ENCODE measurements around the gene CANT1. TPM values are rescaled to one million over a fixed set of nuclear protein-coding genes. Genes with fewer than 3 reads are reported as not detected.

Gene CANT1
- total RNA-seq, 1 experiment from 2014 or later: 97.1 TPM

GRCh38 chr17:79054200-79054960, 44.8 kb upstream of the CANT1 start:
- TF ChIP-seq POLR2A (IDR thresholded peaks at IDR 0.05; ENCODE audit: borderline replicate concordance, extremely low read depth, insufficient read depth, insufficient read length) (no peak), RAD21 (IDR thresholded peaks at IDR 0.05; ENCODE audit: low read depth) (no peak), CBX3 (IDR thresholded peaks at IDR 0.05; ENCODE audit: low read depth) (peak; percentile 57; the same call in 1 of the 2 replicates), ZBTB33 (IDR thresholded peaks at IDR 0.05; ENCODE audit: extremely low read depth, insufficient replicate concordance, low read length) (no peak)
- ChIA-PET RAD21 (ENCODE audit: low non-redundant PET in 1 of 2, low total read pairs in 2 of 2, uncharacterized antibody in 2 of 2, unreplicated experiment in 2 of 2) (no interaction called here), CTCF (interaction anchor here (1.7 kb wide), 1 partner anchor 11 kb away, joined by 4 read pairs; no protein-coding TSS in a partner anchor), POLR2A (no interaction called here)
- Histone ChIP-seq H3K9me3 (ENCODE audit: control insufficient read depth in 1 of 2, insufficient read depth in 1 of 2, low read depth in 1 of 2, low read length in 2 of 2) (0 out of 4 replicates have a peak, but pooled peaks cover 0 to 3% of the 10 kb centered on the region in 2 experiments), H3K4me1 (ENCODE audit: control insufficient read depth in 1 of 2, insufficient read depth in 2 of 2, low read length in 2 of 2) (no peaks in the 10 kb centered on the region), H3K79me2 (ENCODE audit: insufficient read depth, low read length) (no peaks in the 10 kb centered on the region), H3K9ac (ENCODE audit: low read length) (no peak overlapping the region), H3K4me2 (ENCODE audit: low read length) (no peak overlapping the region), H3K27me3 (ENCODE audit: insufficient read depth, low read length) (no peaks in the 10 kb centered on the region), H3K27ac (ENCODE audit: low read depth, low read length) (no peak overlapping the region), H3K9me2 (ENCODE audit: insufficient read depth) (no peaks in the 10 kb centered on the region), H4K20me1 (ENCODE audit: insufficient read depth) (no peaks in the 10 kb centered on the region), H3K4me3 (replicated peaks in 1 of 2; ENCODE audit: low read depth in 1 of 2, low read length in 2 of 2) (no peak overlapping the region), H3K36me3 (ENCODE audit: control insufficient read depth in 1 of 2, insufficient read depth in 2 of 2, low read length in 2 of 2) (no peaks in the 10 kb centered on the region), H2AFZ (ENCODE audit: low read depth, low read length, poor library complexity, severe bottlenecking) (no peak overlapping the region)
- intact Hi-C loops (cut with micrococcal nuclease): no loop called here
- BruUV-seq (replicated peaks): no TSS peak
- no peak for ATAC-seq
- peak; percentile 32 for DNase-seq (ENCODE audit: low read depth, low spot score)

- no peak overlapping the region for H2AFZ ChIP-seq (ENCODE audit: low read depth, low read length, poor library complexity, severe bottlenecking)
- no peak overlapping the region for H3K9ac ChIP-seq (ENCODE audit: low read length)
- H3K4me2 ChIP-seq (ENCODE audit: low read length): no peak overlapping the region
- intact Hi-C loops (cut with micrococcal nuclease): no loop called here
- TF ChIP-seq CEBPB (IDR thresholded peaks at IDR 0.05; ENCODE audit: low read depth): no peak
- no peak for TF ChIP-seq MAX (IDR thresholded peaks at IDR 0.05)
- TF ChIP-seq TCF7L2 (IDR thresholded peaks at IDR 0.05; ENCODE audit: borderline replicate concordance, extremely low read depth, insufficient read depth, insufficient read length): no peak
- TF ChIP-seq POLR2AphosphoS5 (IDR thresholded peaks at IDR 0.05; ENCODE audit: low read depth, low read length): no peak
- no peak for TF ChIP-seq EGR1 (IDR thresholded peaks at IDR 0.05; ENCODE audit: low read depth)
- DNase-seq (ENCODE audit: low read depth, low spot score) (no peak), ATAC-seq (no peak)
- no peaks in the 10 kb centered on the region for H3K4me1 ChIP-seq (ENCODE audit: control insufficient read depth in 1 of 2, insufficient read depth in 2 of 2, low read length in 2 of 2)
- ChIA-PET CTCF (interaction anchor here (1.7 kb wide), 1 partner anchor 12 kb away, joined by 4 read pairs; no protein-coding TSS in a partner anchor), POLR2A (no interaction called here), RAD21 (ENCODE audit: low non-redundant PET in 1 of 2, low total read pairs in 2 of 2, uncharacterized antibody in 2 of 2, unreplicated experiment in 2 of 2) (no interaction called here)
- H3K27me3 ChIP-seq (ENCODE audit: insufficient read depth, low read length): no peaks in the 10 kb centered on the region
- no peak overlapping the region for H3K4me3 ChIP-seq (replicated peaks in 1 of 2; ENCODE audit: low read depth in 1 of 2, low read length in 2 of 2)
- H4K20me1 ChIP-seq (ENCODE audit: insufficient read depth): no peaks in the 10 kb centered on the region
- no peaks in the 10 kb centered on the region for H3K36me3 ChIP-seq (ENCODE audit: control insufficient read depth in 1 of 2, insufficient read depth in 2 of 2, low read length in 2 of 2)
- H3K27ac ChIP-seq (ENCODE audit: low read depth, low read length): no peak overlapping the region
- H3K9me3 ChIP-seq (ENCODE audit: control insufficient read depth in 1 of 2, insufficient read depth in 1 of 2, low read depth in 1 of 2, low read length in 2 of 2): 0 out of 4 replicates have a peak, but pooled peaks cover 0 to 3% of the 10 kb centered on the region in 2 experiments
- no peaks in the 10 kb centered on the region for H3K79me2 ChIP-seq (ENCODE audit: insufficient read depth, low read length)
- no TSS peak for BruUV-seq (replicated peaks)
- H3K9me2 ChIP-seq (ENCODE audit: insufficient read depth): no peaks in the 10 kb centered on the region
Measured at GRCh38 chr17:79053251-79053925, 43.8 kb upstream of the CANT1 start.

Measured in HCT116 (cell line).